Muscle of arm (tissue), 12 donors: ENCODE data around the gene TRIM67. TPM values are rescaled to one million over a fixed set of nuclear protein-coding genes. Genes with fewer than 3 reads are reported as not detected.
"Not testable (repeated sequence)": the region's sequence is repeated elsewhere in the genome, so short reads cannot be mapped to it uniquely, and the experiment has no call there.

ENCODE experiments used
- DNase-seq: peaks from one replicate; pipeline ENCODE4 v3.0.0-alpha.2; 2013
- polyA plus RNA-seq, 12 donors: library from polyadenylated mRNA; unstranded; fragments of 120-200 nt; gene quantifications; one replicate each; pipeline ENCODE4 v1.2.1, GENCODE V29; 2013; ENCODE audit not compliant: insufficient read length in 12 of 12

TRIM67 gene
- polyA plus RNA-seq, 12 donors: 0.04 to 0.21 (median 0.08) TPM; not detected in 2

DNA sequence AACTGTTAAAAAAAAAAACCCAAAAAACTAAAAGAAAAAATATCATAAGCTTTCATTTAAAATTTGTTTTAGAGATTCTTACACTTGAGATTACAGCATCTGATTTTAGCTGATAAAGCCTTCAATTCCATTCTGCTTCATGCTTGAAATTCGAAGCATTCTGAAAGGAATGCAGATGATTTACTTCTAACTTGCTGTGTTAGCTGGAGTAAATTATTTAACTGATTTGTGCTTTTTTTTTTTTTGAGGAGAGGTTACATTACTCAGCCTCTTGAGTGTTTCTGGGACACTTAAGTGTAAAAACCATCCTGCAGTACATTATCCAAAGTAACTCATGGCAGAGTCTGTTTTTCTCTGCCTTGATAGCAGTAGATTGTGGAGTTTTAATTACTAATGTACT is 4.5 kb upstream of the TRIM67 start:
- no peak for DNase-seq

- DNase-seq: not testable (repeated sequence)
Measured at GRCh38 chr1:231158141-231158540, 3.7 kb upstream of the TRIM67 start.

DNA sequence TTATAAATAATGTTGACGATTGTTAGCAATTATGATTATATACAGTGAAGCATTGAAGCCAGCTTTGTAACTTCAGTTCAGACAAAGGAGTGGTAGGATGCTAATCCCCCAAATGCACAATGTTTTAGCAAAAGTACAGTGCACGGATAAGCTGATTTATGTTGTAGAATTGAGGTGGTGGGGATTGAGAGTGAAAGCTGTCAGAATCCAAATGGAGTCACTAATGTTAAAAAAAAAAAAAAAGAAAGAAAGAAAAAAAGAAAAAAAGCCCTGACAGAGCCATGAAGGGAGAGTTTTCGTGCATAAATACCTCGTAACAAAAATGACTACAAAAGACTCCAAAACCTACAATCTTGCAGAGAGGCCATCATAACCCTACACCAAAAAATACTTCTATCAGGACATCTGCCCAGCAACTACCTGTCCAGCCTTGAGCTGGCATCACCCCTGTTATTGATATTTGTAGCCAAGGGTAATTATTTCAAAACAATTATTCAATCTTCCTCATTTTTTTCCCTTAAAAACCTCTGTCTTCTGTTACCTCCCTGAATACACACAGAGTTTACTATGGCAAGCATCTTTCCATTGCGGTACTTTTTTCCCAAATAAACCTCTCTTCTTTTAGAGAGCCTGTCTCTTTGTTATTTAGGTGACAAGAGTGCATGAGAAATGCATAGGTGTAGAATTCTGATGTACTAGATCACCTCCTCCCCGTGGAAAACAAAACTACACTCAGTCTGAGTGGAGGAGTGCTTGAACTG is 2.5 kb upstream of the TRIM67 start:
- no peak for DNase-seq

GRCh38 chr1:231159963-231160761 is 1.7 kb upstream of the TRIM67 start:
- no peak for DNase-seq

- no peak for DNase-seq
Measured at GRCh38 chr1:231160895-231161666, 777 bp upstream of the TRIM67 start.

DNA sequence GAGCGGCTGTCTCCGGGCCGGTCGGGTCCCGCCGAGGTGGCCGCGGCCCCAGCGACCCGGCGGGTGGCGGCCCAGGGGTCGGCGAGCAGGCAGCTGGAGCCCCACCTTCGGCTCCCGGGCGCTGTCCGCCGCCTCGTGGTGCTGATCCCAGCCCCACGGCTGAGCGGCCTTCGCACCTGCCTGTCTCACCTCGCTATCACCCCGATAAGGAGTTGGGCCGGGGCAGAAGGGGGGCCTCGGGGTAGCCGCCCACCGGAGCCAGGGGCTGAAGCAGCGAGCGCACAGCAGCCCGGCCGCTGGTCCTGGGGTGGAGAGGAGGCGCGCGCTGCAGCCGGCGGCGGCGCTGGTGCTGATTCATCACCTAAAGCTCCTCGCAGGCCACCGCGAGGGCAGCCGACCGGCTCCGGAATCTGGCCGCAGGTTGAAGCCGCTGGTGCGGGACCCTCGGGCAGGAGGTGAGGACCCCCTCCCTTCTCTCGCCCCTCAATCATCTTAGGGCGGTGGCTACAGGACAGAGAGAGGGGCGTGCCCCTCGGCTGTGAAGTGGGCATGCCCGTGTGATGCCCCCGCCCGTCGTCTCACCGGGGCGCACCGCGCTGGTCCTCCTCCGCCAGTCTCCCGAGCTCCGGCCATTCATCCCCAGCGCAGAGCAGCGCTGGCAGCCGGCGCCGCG is 575 bp downstream of the TRIM67 start:
- peak; percentile 44 for DNase-seq

DNA sequence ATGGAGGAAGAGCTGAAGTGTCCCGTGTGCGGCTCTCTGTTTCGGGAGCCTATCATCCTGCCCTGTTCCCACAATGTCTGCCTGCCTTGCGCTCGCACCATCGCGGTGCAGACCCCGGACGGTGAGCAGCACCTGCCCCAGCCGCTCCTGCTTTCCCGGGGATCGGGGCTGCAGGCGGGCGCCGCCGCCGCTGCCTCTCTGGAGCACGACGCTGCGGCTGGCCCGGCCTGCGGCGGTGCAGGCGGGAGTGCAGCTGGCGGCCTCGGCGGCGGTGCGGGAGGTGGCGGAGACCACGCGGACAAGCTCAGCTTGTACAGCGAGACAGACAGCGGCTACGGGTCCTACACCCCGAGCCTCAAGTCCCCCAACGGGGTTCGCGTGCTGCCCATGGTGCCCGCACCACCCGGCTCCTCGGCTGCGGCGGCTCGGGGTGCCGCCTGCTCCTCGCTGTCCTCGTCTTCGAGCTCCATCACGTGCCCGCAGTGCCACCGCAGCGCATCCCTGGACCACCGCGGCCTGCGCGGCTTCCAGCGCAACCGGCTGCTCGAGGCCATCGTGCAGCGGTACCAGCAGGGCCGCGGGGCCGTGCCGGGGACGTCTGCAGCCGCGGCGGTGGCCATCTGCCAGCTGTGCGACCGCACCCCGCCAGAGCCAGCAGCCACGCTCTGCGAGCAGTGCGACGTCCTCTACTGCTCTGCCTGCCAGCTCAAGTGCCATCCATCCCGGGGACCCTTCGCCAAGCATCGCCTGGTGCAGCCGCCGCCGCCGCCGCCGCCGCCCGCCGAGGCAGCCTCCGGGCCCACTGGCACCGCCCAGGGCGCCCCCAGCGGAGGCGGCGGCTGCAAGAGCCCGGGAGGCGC is 1.3 kb downstream of the TRIM67 start:
- DNase-seq: no peak

- DNase-seq: no peak
Measured at GRCh38 chr1:231163830-231164427, 2.1 kb downstream of the TRIM67 start.

DNA sequence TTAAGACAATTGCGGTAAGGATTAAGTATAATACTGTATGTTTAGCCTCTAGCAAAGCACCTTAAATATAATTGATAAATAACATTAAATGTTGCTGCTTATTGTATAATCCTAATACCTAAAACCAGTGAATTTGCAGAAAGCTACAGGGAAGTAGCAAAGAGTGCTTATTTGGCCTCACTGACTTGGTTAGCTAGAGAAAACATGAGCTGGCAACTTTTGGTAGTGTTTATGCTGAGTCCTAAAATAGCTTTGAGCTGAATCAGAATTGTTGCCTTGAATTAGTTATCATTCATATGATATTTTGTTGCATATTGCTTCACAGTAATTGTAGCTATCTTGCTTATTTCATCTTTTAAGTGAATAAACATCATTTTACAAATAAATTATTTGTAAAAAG is 3.5 kb downstream of the TRIM67 start:
- no peak for DNase-seq

- no peak for DNase-seq
Measured at GRCh38 chr1:231166398-231166797, 4.5 kb downstream of the TRIM67 start.

GRCh38 chr1:231170875-231171274 is 9.0 kb downstream of the TRIM67 start:
- no peak for DNase-seq

- no peak for DNase-seq
Measured at GRCh38 chr1:231171623-231172197, 9.9 kb downstream of the TRIM67 start.

GRCh38 chr1:231172411-231172810 is 10.6 kb downstream of the TRIM67 start:
- no peak for DNase-seq

DNA sequence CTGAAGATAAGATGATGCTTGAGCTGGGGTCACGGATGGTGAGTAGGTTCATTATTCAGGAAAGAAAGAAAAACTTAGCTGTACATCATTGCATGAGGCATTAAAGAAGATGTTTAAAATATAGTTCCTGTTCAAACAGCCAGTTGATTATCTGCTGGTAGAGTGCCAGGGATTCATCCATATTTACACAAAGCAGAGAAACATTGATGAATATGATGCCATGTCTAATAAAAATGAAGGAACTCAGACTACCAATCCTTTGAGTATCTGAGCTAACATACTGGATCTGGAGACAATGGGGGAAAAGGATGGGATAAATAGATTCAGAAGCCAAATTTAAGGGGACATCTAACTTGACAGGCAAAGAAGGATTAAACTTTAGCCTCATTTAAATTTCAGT is 14.6 kb downstream of the TRIM67 start:
- no peak for DNase-seq

DNA sequence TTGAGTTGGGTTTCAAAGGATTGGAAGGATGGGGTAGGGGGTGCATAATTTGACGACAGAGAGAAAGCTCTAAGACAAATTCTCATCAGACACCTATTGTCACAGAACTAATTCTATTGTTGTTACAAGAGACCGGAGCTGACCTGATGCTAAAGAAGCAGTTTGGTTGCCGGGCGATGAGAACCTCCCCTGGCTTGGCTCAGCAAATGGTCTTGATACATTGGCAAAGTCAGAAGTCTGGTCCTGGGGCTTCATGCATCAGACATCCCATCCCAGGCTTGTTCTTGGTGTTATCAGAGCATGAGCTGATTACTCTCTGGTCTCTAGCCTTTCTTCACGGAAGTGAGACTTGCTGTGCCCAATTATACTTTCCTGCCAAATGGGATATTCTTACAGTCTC is 15.4 kb downstream of the TRIM67 start:
- DNase-seq: no peak

DNA sequence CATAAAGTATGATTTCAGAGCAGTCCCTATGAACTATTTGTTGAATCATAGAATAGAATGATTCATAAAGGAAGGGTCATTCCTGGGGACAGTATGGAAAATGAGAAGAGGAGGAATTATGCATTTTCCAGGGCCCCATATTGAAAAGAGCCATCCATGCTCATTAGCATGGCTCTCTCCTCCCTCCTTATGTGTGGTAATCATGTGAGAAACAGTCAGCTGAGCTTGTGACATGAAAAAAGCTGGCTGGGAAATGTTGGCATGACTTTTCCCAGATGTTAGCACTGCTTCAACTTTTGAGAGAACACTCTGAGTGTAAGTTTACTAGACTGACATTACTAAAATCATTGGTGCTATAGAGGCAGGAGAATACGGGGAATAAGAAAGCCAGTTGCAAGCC is 16.1 kb downstream of the TRIM67 start:
- no peak for DNase-seq

- no peak for DNase-seq
Measured at GRCh38 chr1:231178970-231179369, 17.1 kb downstream of the TRIM67 start.

GRCh38 chr1:231180034-231180433 is 18.2 kb downstream of the TRIM67 start:
- no peak for DNase-seq

DNA sequence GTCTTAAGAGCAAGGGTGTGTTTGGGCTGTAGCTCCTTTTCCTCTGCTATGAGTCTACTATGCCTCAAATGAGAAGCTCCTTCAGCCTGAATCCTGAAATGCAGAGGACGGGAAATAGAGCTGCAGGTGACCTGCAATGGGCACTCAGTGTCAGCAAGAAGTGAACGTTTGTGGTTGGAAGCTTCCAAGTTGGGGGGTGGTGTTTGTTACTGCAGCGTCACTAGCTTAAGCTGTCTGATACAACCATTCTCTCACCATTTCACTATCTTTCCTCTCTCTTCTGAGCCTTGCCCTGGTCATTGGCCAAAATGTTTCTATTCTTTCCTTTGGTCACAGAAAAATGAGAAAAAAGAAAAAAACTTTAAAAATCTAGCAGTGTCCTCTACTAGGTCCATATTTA is 19.4 kb downstream of the TRIM67 start:
- no peak for DNase-seq

- DNase-seq: no peak
Measured at GRCh38 chr1:231182317-231182716, 20.5 kb downstream of the TRIM67 start.
